MCF 10A (cell line): Measurements from ENCODE around the gene NFIB. TPM values are rescaled to one million over a fixed set of nuclear protein-coding genes. Genes with fewer than 3 reads are reported as not detected.

Source experiments
- BruUV-seq: library from RNA; stranded (reverse); fragments of 400-500 nt; replicated peaks from 2 replicates; lab custom pipeline; 2021; lab: Mats Ljungman, UMichigan
- CTCF ChIA-PET: fragments of 300-600 bp; sonication (Branson Sonifier 250); formaldehyde crosslinking; extraction: SDS; loops from one replicate; lab custom pipeline; 2021; ENCODE audit warnings: antibody characterized with exemption, inconsistent platforms; lab: Yijun Ruan, JAX
- POLR2A ChIA-PET: fragments of 300-600, 350-650 bp; sonication (Branson Sonifier 250); formaldehyde crosslinking; extraction: SDS; loops from one replicate; lab custom pipeline; 2020; ENCODE audit warnings: antibody characterized with exemption, inconsistent platforms; lab: Yijun Ruan, JAX
- DNase-seq: peaks from one replicate; pipeline ENCODE4 v3.0.0-alpha.2; 2018; ENCODE audit not compliant: unreplicated experiment
- H3K27ac Mint-ChIP-seq: one replicate; pipeline ENCODE4 v1.8.0; 2022; ENCODE audit warnings: mild to moderate bottlenecking, low read depth, mixed read lengths; ENCODE audit not compliant: unreplicated experiment
- H3K27me3 Mint-ChIP-seq: one replicate; pipeline ENCODE4 v1.8.0; 2022; ENCODE audit warnings: mixed read lengths; ENCODE audit not compliant: insufficient read depth, unreplicated experiment
- H3K36me3 Mint-ChIP-seq: one replicate; pipeline ENCODE4 v1.8.0; 2022; ENCODE audit warnings: mild to moderate bottlenecking, moderate library complexity, mixed read lengths; ENCODE audit not compliant: insufficient read depth, unreplicated experiment
- H3K4me1 Mint-ChIP-seq: one replicate; pipeline ENCODE4 v1.8.0; 2022; ENCODE audit warnings: mixed read lengths; ENCODE audit not compliant: insufficient read depth, unreplicated experiment
- H3K4me3 Mint-ChIP-seq: one replicate; pipeline ENCODE4 v1.8.0; 2022; ENCODE audit warnings: mild to moderate bottlenecking, moderate library complexity, mixed read lengths; ENCODE audit not compliant: unreplicated experiment
- H3K9me3 Mint-ChIP-seq: one replicate; pipeline ENCODE4 v1.8.0; 2022; ENCODE audit warnings: mixed read lengths; ENCODE audit not compliant: unreplicated experiment
- intact Hi-C: fragments of 100-400 bp; cut with micrococcal nuclease; formaldehyde crosslinking; loops from 2 replicates; pipeline ENCODE4 v1.14.1; 2022
- total RNA-seq: library from RNA; stranded (reverse); gene quantifications from 2 replicates; pipeline ENCODE4 v1.2.3, GENCODE V29; 2022
- TF ChIP-seq, protein P1 (sequence below): fragments of 200-600 bp; IDR thresholded peaks from one replicate; pipeline ENCODE4 v1.8.0; 2022; ENCODE audit warnings: antibody characterized with exemption, mild to moderate bottlenecking; ENCODE audit not compliant: unreplicated experiment

NFIB gene
- total RNA-seq, 1 experiment from 2014 or later = 70.8 TPM

DNA sequence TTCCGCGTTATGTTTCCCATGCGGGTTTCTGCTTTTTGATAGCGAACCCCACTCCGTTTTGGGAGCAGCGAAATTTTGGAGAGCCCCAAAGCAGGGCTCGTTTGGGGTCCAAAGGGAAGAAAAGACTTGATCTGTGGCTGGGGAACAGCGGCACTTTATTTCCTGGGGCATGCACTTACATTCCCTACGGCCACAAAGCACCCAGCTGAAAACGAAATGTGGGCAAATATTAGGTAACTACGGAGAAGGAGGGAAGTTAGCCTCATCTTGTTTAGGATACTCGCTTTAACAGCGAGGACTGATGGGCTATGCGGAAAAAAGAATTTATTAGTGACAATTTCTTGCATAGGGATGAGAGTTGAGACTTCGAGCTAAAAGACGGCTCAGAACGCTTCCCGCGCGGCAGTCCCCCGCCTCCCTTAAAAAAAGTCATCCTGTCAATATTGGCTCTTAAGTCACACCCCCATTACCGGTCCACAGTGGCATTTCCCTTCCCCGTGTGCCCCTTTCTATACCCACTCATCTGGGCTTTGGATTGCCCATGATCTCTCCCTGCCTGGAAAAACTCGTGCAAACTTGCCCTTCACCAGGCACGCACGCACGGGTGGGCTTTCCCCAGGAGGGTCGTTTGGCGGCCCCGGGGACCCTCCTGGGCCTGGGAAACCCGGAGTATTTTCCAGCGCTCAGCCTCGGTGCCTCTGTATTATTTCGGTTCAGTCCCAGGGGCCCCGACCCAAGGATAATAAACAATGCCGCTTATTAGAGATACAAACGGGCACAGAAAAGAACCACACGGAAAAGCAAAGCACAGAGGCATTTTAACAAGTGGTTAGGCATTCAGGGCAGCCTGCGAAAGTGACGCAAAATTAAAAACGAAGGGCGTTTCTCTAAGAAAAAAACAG lies 35.8 kb upstream of the NFIB start:
- no TSS peak for BruUV-seq
- Mint-ChIP-seq H3K4me1 (peaks cover 11% of the 10 kb centered on the region), H3K27me3 (no peaks in the 10 kb centered on the region), H3K36me3 (no peaks in the 10 kb centered on the region), H3K4me3 (peak overlapping the region; percentile 69), H3K9me3 (no peaks in the 10 kb centered on the region), H3K27ac (peak overlapping the region; percentile 33)
- DNase-seq = no peak
- intact Hi-C loops = loop anchor here (5.0 kb wide), 3 partner anchors 37 to 1317 kb away; partner anchors contain the start of gene NFIB
- TF ChIP-seq, protein P1, sequence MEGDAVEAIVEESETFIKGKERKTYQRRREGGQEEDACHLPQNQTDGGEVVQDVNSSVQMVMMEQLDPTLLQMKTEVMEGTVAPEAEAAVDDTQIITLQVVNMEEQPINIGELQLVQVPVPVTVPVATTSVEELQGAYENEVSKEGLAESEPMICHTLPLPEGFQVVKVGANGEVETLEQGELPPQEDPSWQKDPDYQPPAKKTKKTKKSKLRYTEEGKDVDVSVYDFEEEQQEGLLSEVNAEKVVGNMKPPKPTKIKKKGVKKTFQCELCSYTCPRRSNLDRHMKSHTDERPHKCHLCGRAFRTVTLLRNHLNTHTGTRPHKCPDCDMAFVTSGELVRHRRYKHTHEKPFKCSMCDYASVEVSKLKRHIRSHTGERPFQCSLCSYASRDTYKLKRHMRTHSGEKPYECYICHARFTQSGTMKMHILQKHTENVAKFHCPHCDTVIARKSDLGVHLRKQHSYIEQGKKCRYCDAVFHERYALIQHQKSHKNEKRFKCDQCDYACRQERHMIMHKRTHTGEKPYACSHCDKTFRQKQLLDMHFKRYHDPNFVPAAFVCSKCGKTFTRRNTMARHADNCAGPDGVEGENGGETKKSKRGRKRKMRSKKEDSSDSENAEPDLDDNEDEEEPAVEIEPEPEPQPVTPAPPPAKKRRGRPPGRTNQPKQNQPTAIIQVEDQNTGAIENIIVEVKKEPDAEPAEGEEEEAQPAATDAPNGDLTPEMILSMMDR = no peak
- POLR2A ChIA-PET = interaction anchor here (0.6 kb wide), 1 partner anchor 82 kb away, joined by 3 read pairs; no protein-coding TSS in a partner anchor
- CTCF ChIA-PET = interaction anchor here (0.7 to 0.8 kb wide), 3 partner anchors 42 to 928 kb away, joined by 3 read pairs; no protein-coding TSS in a partner anchor

DNA sequence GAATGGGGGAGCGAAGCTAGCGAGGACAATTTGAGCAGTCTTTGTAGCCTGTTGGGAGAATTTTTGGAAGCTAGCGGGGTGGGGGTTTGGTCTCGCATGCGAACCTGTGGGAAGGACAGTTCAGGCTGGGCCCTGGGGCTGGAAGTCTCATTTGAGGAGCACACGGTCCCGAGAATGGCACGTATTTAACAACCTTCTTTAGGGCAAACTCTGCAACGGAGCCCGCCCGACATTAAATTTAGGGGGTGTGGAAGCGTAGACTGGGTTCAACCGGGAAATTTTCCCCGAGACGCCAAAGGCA lies 35.2 kb upstream of the NFIB start:
- no TSS peak for BruUV-seq
- no peak for DNase-seq
- intact Hi-C loops = no loop called here
- Mint-ChIP-seq H3K27me3 (no peaks in the 10 kb centered on the region), H3K36me3 (no peaks in the 10 kb centered on the region), H3K27ac (peak overlapping the region; percentile 33), H3K4me3 (peak overlapping the region; percentile 69), H3K4me1 (peaks cover 11% of the 10 kb centered on the region), H3K9me3 (no peaks in the 10 kb centered on the region)
- ChIA-PET CTCF (interaction anchor here (0.7 to 1.0 kb wide), 4 partner anchors 42 to 927 kb away, joined by 3 to 5 read pairs (median 3); no protein-coding TSS in a partner anchor), POLR2A (no interaction called here)
- TF ChIP-seq, protein P1 = no peak

DNA sequence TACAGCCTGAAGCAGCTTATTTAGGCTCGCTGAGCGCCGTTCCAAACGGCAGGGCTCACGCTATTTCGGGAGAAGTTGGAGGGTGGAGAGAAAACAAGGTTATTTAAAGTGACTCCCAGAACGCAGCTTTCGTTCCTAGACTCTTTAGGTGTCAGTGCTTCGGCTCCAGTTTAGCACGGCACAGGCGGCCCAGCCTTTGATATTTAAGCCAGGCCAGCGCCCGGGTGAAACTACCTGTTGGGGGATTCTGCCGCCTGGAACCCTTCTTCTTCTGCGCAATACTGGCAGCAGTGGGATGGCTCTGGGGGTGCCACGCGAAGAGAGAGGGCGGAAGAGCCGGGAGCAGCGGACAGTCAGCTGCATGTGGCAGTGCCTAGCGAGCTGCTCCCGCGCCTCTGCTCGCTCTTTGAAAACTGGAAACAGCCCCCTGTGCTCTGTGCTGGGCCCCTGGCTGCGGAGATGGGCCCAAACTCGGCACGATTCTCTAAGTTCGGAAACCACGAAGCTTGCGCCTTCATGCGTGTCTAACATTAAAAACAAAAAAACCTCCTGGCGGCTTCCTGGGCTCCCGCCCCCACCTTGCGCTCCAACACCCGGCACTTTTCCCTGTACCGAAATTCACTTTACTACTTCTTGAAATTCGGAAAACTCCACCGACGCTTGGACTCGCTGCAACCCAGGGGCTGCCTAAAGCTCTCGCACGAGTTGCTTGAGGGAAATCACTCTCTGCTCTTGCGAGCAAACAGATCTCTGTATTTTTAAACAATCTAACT lies 34.6 kb upstream of the NFIB start:
- Mint-ChIP-seq H3K9me3 (no peaks in the 10 kb centered on the region), H3K27ac (peak overlapping the region; percentile 33), H3K4me1 (peaks cover 8% of the 10 kb centered on the region), H3K36me3 (no peaks in the 10 kb centered on the region), H3K27me3 (no peaks in the 10 kb centered on the region), H3K4me3 (peak overlapping the region; percentile 69)
- DNase-seq = peak; percentile 31
- ChIA-PET CTCF (interaction anchor here (0.5 to 2.0 kb wide), 8 partner anchors 15 to 979 kb away, joined by 3 to 10 read pairs (median 3); no protein-coding TSS in a partner anchor), POLR2A (interaction anchor here (1.6 kb wide), 1 partner anchor 25 kb away, joined by 3 read pairs; no protein-coding TSS in a partner anchor)
- TF ChIP-seq, protein P1 = no peak
- no TSS peak for BruUV-seq
- intact Hi-C loops = no loop called here

DNA sequence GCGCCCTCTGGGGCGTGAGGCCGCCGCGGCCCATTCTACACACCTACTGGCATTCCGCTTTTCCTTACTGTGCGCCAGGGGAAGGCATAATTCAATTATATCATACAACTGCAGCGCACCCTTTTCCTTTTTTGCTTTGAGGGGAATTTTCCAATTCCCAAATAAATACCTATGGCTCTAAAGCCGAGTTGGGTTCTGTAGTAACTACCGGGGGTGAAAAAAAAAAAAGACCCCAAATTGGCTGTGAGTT lies 34.1 kb upstream of the NFIB start:
- Mint-ChIP-seq H3K36me3 (no peaks in the 10 kb centered on the region), H3K9me3 (no peaks in the 10 kb centered on the region), H3K4me1 (peaks cover 3% of the 10 kb centered on the region), H3K4me3 (peak overlapping the region; percentile 69), H3K27ac (no peak overlapping the region), H3K27me3 (no peaks in the 10 kb centered on the region)
- no peak for DNase-seq
- ChIA-PET CTCF (interaction anchor here (0.5 to 2.0 kb wide), 6 partner anchors 14 to 979 kb away, joined by 3 to 10 read pairs (median 4); no protein-coding TSS in a partner anchor), POLR2A (interaction anchor here (1.6 kb wide), 1 partner anchor 24 kb away, joined by 3 read pairs; no protein-coding TSS in a partner anchor)
- TF ChIP-seq, protein P1 = no peak
- BruUV-seq = no TSS peak
- intact Hi-C loops = no loop called here
